HCT116 (cell line): ENCODE data around the gene CDKAL1. TPM values are rescaled to one million over a fixed set of nuclear protein-coding genes. Genes with fewer than 3 reads are reported as not detected.

Experiments
- ATAC-seq: fragments of 200-7000 bp; cut with Tn5 transposase; 2 replicates; pipeline ENCODE4 v1.9.1; 2020; ENCODE audit warnings: mild to moderate bottlenecking, moderate library complexity
- BruUV-seq: library from RNA; stranded (reverse); fragments of 400-500 nt; replicated peaks from 2 replicates; lab custom pipeline; 2021; lab: Mats Ljungman, UMichigan
- CTCF ChIA-PET: fragments of 300-600 bp; sonication (Branson Sonifier 250); formaldehyde crosslinking; loops from one replicate; lab custom pipeline; 2021; ENCODE audit warnings: antibody characterized with exemption; lab: Charles Lee
- POLR2A ChIA-PET: fragments of 300-600, 350-600 bp; sonication (Branson Sonifier 250); formaldehyde crosslinking; loops from one replicate; lab custom pipeline; 2021; ENCODE audit warnings: antibody characterized with exemption; lab: Charles Lee
- RAD21 ChIA-PET, 2 experiments: fragments of 300-600 bp; sonication (Branson Sonifier 250); formaldehyde crosslinking; loops; one replicate each; lab custom pipeline; 2023; ENCODE audit warnings: low total read pairs in 2 of 2; ENCODE audit not compliant: uncharacterized antibody in 2 of 2, unreplicated experiment in 2 of 2, low non-redundant PET in 1 of 2; lab: Charles Lee
- DNase-seq: peaks from one replicate; pipeline ENCODE4 v3.0.0-alpha.2; 2010; ENCODE audit warnings: low read depth, low spot score
- H2AFZ ChIP-seq: fragments of 200-600 bp; shearing (Covaris generic), sonication (generic); 2 replicates; pipeline ENCODE4 v1.6.1; 2017; ENCODE audit warnings: low read depth, mixed run types, mixed read lengths, antibody characterized with exemption, low read length; ENCODE audit not compliant: poor library complexity, severe bottlenecking
- H3K27ac ChIP-seq: 2 replicates; pipeline ENCODE4 v1.5.1; 2012; ENCODE audit warnings: low read depth, low read length
- H3K27me3 ChIP-seq: fragments of 200-600 bp; sonication (generic); 2 replicates; pipeline ENCODE4 v1.6.1; 2016; ENCODE audit warnings: mixed run types, low read length, mixed read lengths; ENCODE audit not compliant: insufficient read depth
- H3K36me3 ChIP-seq, 2 experiments: fragments of 200-500 bp in 1 of 2; fragments of 200-600 bp in 1 of 2; sonication (Bioruptor generic) in 1 of 2; sonication (generic) in 1 of 2; 2 replicates each; pipeline versions ENCODE4 v1.5.1 to v1.6.1; 2014 to 2016; ENCODE audit warnings: low read length in 2 of 2, inconsistent platforms in 1 of 2, mixed read lengths in 1 of 2, mixed run types in 1 of 2; ENCODE audit not compliant: insufficient read depth in 2 of 2, control insufficient read depth in 1 of 2
- H3K4me1 ChIP-seq, 2 experiments: fragments of 200-600 bp in 1 of 2; sonication (generic) in 1 of 2; 2 replicates each; pipeline versions ENCODE4 v1.5.1 to v1.6.1; 2012 to 2017; ENCODE audit warnings: low read length in 2 of 2, inconsistent platforms in 1 of 2, mild to moderate bottlenecking in 1 of 2, mixed read lengths in 1 of 2, mixed run types in 1 of 2, moderate library complexity in 1 of 2; ENCODE audit not compliant: insufficient read depth in 2 of 2, control insufficient read depth in 1 of 2
- H3K4me2 ChIP-seq: fragments of 200-600 bp; sonication (generic); 2 replicates; pipeline ENCODE4 v1.6.1; 2017; ENCODE audit warnings: mixed run types, low read length, mixed read lengths
- H3K4me3 ChIP-seq, 2 experiments: fragments of 200-600 bp in 1 of 2; sonication (generic) in 1 of 2; replicated peaks in 1 of 2; 2 replicates each; pipeline ENCODE4 v1.5.1; 2011 to 2016; ENCODE audit warnings: low read length in 2 of 2, control low read depth in 1 of 2, low read depth in 1 of 2, mild to moderate bottlenecking in 1 of 2, mixed read lengths in 1 of 2, mixed run types in 1 of 2
- H3K79me2 ChIP-seq: fragments of 200-600 bp; sonication (generic); 2 replicates; pipeline ENCODE4 v1.6.1; 2017; ENCODE audit warnings: mild to moderate bottlenecking, mixed run types, low read length, moderate library complexity, mixed read lengths; ENCODE audit not compliant: insufficient read depth
- H3K9ac ChIP-seq: fragments of 200-600 bp; sonication (generic); 2 replicates; pipeline ENCODE4 v1.6.1; 2016; ENCODE audit warnings: low read length, mixed read lengths
- H3K9me2 ChIP-seq: fragments of 200-600 bp; sonication (generic), shearing (Covaris generic); 2 replicates; pipeline ENCODE4 v1.6.1; 2017; ENCODE audit warnings: mixed run types, mild to moderate bottlenecking, moderate library complexity; ENCODE audit not compliant: insufficient read depth
- H3K9me3 ChIP-seq, 2 experiments: fragments of 200-500 bp in 1 of 2; fragments of 200-600 bp in 1 of 2; sonication (Bioruptor generic) in 1 of 2; sonication (generic) in 1 of 2; 2 replicates each; pipeline ENCODE4 v1.6.1; 2014 to 2017; ENCODE audit warnings: low read length in 2 of 2, mixed read lengths in 2 of 2, inconsistent platforms in 1 of 2, low read depth in 1 of 2, mild to moderate bottlenecking in 1 of 2, mixed run types in 1 of 2, moderate library complexity in 1 of 2; ENCODE audit not compliant: control insufficient read depth in 1 of 2, insufficient read depth in 1 of 2
- H4K20me1 ChIP-seq: fragments of 200-600 bp; sonication (generic), shearing (Covaris generic); 2 replicates; pipeline ENCODE4 v1.6.1; 2017; ENCODE audit warnings: mixed run types, mild to moderate bottlenecking, moderate library complexity; ENCODE audit not compliant: insufficient read depth
- CEBPB ChIP-seq: IDR thresholded peaks from 2 replicates; pipeline ENCODE4 v1.6.1; 2012; ENCODE audit warnings: low read depth
- EGR1 ChIP-seq: IDR thresholded peaks from 2 replicates; pipeline ENCODE4 v1.6.1; 2012; ENCODE audit warnings: low read depth
- ELF1 ChIP-seq: IDR thresholded peaks from 2 replicates; pipeline ENCODE4 v1.6.1; 2012; ENCODE audit warnings: low read depth, borderline replicate concordance
- EZH2 ChIP-seq: fragments of 200-600 bp; sonication (generic); IDR thresholded peaks from 2 replicates; pipeline ENCODE4 v1.6.1; 2017; ENCODE audit warnings: antibody characterized with exemption, mixed run types
- EZH2phosphoT487 ChIP-seq: fragments of 200-600 bp; IDR thresholded peaks from 2 replicates; pipeline ENCODE4 v1.6.1; 2018; ENCODE audit warnings: antibody characterized with exemption, borderline replicate concordance
- FOSL1 ChIP-seq: IDR thresholded peaks from 2 replicates; pipeline ENCODE4 v1.6.1; 2012; ENCODE audit warnings: low read depth
- POLR2A ChIP-seq: IDR thresholded peaks from 2 replicates; pipeline ENCODE4 v1.7.0; 2011; ENCODE audit warnings: borderline replicate concordance; ENCODE audit not compliant: insufficient read depth, insufficient read length; ENCODE audit errors: extremely low read depth
- RAD21 ChIP-seq: IDR thresholded peaks from 2 replicates; pipeline ENCODE4 v1.6.1; 2012; ENCODE audit warnings: low read depth, mild to moderate bottlenecking
- SIN3A ChIP-seq: IDR thresholded peaks from 2 replicates; pipeline ENCODE4 v1.6.1; 2012; ENCODE audit warnings: low read depth
- SP1 ChIP-seq: IDR thresholded peaks from 2 replicates; pipeline ENCODE4 v1.6.1; 2012; ENCODE audit warnings: low read depth
- SRF ChIP-seq: IDR thresholded peaks from 2 replicates; pipeline ENCODE4 v1.6.1; 2012; ENCODE audit warnings: low read depth
- intact Hi-C: fragments of 100-400 bp; cut with micrococcal nuclease; formaldehyde crosslinking; loops from 2 replicates; pipeline ENCODE4 v1.10.0; 2022
- total RNA-seq: library from RNA; stranded (reverse); gene quantifications from one replicate; pipeline ENCODE4 v1.2.1, GENCODE V29; 2021; ENCODE audit not compliant: unreplicated experiment
- TF ChIP-seq, protein P1 (sequence below), 3 experiments: fragments of 200-600 bp in 1 of 3; sonication (generic) in 1 of 3; IDR thresholded peaks in 2 of 3; conservative IDR thresholded peaks in 1 of 3; 2 replicates each; pipeline ENCODE4 v1.5.1; 2012 to 2017; ENCODE audit warnings: low read depth in 2 of 3, low read length in 2 of 3, antibody characterized with exemption in 1 of 3, borderline replicate concordance in 1 of 3, control low read depth in 1 of 3, mild to moderate bottlenecking in 1 of 3, mixed read lengths in 1 of 3, mixed run types in 1 of 3, moderate library complexity in 1 of 3; ENCODE audit not compliant: insufficient read depth in 1 of 3
- TF ChIP-seq, protein P2 (sequence below): IDR thresholded peaks from 2 replicates; pipeline ENCODE4 v1.6.1; 2012; ENCODE audit warnings: low read depth

CDKAL1 gene
- total RNA-seq, 1 experiment from 2014 or later, result 14.9 TPM

DNA sequence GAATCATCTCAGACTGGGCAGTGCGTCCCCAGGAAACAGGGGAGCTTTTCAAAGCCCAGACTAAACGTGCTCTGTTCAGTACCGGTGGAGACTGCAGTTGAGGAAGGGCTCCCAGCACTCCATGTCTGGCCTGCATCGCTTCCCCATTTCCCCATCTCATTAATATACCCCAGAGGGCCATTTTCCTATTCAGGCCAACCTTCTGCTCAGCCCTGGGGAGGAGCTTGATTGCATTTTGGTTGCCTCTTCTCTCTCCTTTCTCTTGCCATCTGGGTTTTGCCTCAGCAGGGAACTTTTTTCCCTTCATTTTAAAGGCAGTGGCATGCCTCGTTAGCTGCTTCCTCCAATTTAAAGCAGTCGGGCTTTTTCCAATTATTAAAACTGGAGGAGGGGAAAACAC lies 665.0 kb downstream of the CDKAL1 start:
- Histone ChIP-seq H3K79me2 (no peaks in the 10 kb centered on the region), H3K4me2 (no peak overlapping the region), H3K9ac (no peak overlapping the region), H2AFZ (no peak overlapping the region), H3K4me3 (no peak overlapping the region), H3K27me3 (no peaks in the 10 kb centered on the region), H3K36me3 (no peaks in the 10 kb centered on the region), H3K9me2 (no peaks in the 10 kb centered on the region), H3K4me1 (peaks cover 0 to 17% of the 10 kb centered on the region in 2 experiments; a peak in 2 of 4 replicates), H3K27ac (no peak overlapping the region), H3K9me3 (no peaks in the 10 kb centered on the region), H4K20me1 (no peaks in the 10 kb centered on the region)
- intact Hi-C loops, result no loop called here
- no peak for ATAC-seq
- TF ChIP-seq EZH2phosphoT487 (no peak), CEBPB (no peak), SP1 (no peak), POLR2A (no peak), ELF1 (no peak), FOSL1 (no peak), SIN3A (no peak), EZH2 (no peak), RAD21 (no peak), SRF (no peak), EGR1 (no peak)
- TF ChIP-seq, protein P1, sequence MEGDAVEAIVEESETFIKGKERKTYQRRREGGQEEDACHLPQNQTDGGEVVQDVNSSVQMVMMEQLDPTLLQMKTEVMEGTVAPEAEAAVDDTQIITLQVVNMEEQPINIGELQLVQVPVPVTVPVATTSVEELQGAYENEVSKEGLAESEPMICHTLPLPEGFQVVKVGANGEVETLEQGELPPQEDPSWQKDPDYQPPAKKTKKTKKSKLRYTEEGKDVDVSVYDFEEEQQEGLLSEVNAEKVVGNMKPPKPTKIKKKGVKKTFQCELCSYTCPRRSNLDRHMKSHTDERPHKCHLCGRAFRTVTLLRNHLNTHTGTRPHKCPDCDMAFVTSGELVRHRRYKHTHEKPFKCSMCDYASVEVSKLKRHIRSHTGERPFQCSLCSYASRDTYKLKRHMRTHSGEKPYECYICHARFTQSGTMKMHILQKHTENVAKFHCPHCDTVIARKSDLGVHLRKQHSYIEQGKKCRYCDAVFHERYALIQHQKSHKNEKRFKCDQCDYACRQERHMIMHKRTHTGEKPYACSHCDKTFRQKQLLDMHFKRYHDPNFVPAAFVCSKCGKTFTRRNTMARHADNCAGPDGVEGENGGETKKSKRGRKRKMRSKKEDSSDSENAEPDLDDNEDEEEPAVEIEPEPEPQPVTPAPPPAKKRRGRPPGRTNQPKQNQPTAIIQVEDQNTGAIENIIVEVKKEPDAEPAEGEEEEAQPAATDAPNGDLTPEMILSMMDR (IDR thresholded peaks at IDR 0.05 in 2 of 3, conservative IDR thresholded peaks at IDR 0.05 in 1 of 3; ENCODE audit: borderline replicate concordance in 1 of 3, insufficient read depth in 1 of 3, low read depth in 2 of 3, low read length in 2 of 3), result no peak
- TF ChIP-seq, protein P2, sequence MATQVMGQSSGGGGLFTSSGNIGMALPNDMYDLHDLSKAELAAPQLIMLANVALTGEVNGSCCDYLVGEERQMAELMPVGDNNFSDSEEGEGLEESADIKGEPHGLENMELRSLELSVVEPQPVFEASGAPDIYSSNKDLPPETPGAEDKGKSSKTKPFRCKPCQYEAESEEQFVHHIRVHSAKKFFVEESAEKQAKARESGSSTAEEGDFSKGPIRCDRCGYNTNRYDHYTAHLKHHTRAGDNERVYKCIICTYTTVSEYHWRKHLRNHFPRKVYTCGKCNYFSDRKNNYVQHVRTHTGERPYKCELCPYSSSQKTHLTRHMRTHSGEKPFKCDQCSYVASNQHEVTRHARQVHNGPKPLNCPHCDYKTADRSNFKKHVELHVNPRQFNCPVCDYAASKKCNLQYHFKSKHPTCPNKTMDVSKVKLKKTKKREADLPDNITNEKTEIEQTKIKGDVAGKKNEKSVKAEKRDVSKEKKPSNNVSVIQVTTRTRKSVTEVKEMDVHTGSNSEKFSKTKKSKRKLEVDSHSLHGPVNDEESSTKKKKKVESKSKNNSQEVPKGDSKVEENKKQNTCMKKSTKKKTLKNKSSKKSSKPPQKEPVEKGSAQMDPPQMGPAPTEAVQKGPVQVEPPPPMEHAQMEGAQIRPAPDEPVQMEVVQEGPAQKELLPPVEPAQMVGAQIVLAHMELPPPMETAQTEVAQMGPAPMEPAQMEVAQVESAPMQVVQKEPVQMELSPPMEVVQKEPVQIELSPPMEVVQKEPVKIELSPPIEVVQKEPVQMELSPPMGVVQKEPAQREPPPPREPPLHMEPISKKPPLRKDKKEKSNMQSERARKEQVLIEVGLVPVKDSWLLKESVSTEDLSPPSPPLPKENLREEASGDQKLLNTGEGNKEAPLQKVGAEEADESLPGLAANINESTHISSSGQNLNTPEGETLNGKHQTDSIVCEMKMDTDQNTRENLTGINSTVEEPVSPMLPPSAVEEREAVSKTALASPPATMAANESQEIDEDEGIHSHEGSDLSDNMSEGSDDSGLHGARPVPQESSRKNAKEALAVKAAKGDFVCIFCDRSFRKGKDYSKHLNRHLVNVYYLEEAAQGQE, result no peak
- ChIA-PET CTCF (no interaction called here), POLR2A (interaction anchor here (1.4 kb wide), 1 partner anchor 9 kb away, joined by 3 read pairs; no protein-coding TSS in a partner anchor), RAD21 (no interaction called here)
- BruUV-seq, result no TSS peak
- no peak for DNase-seq
